HepG2 (cell line): ENCODE results near the gene ADAR. TPM values are rescaled to one million over a fixed set of nuclear protein-coding genes. Genes with fewer than 3 reads are reported as not detected.

Experiments used
- ARID4A ChIP-seq: sonication (generic); formaldehyde crosslinking; IDR thresholded peaks from 2 replicates; pipeline ENCODE4 v1.5.0; 2020; ENCODE audit warnings: mild to moderate bottlenecking, missing genetic modification reagents, borderline replicate concordance
- DPF2 ChIP-seq: sonication (generic); formaldehyde crosslinking; IDR thresholded peaks from 2 replicates; pipeline ENCODE4 v1.4.0; 2020; ENCODE audit warnings: mild to moderate bottlenecking, low read depth, missing genetic modification reagents, borderline replicate concordance
- IRF9 ChIP-seq: sonication (generic); formaldehyde crosslinking; IDR thresholded peaks from 2 replicates; pipeline ENCODE4 v1.8.0; 2022; ENCODE audit warnings: missing genetic modification reagents, mild to moderate bottlenecking, borderline replicate concordance
- ISL2 ChIP-seq: sonication (generic); formaldehyde crosslinking; IDR thresholded peaks from 2 replicates; pipeline ENCODE4 v1.5.0; 2020; ENCODE audit warnings: missing genetic modification reagents
- KLF6 ChIP-seq: IDR thresholded peaks from 2 replicates; pipeline ENCODE4 v1.8.0; 2016; ENCODE audit warnings: missing biosample characterization, missing genetic modification reagents
- ZBTB37 ChIP-seq: sonication (generic); formaldehyde crosslinking; IDR thresholded peaks from 2 replicates; pipeline ENCODE4 v1.4.0; 2020; ENCODE audit warnings: mild to moderate bottlenecking, missing genetic modification reagents
- ZBTB49 ChIP-seq: sonication (generic); formaldehyde crosslinking; IDR thresholded peaks from 2 replicates; pipeline ENCODE4 v1.4.0; 2020; ENCODE audit warnings: missing genetic modification reagents, borderline replicate concordance
- ZBTB8A ChIP-seq: sonication (generic); formaldehyde crosslinking; IDR thresholded peaks from 2 replicates; pipeline ENCODE4 v1.4.0; 2020; ENCODE audit warnings: mild to moderate bottlenecking, low read depth, missing genetic modification reagents, borderline replicate concordance
- ZNF317 ChIP-seq: sonication (generic); formaldehyde crosslinking; IDR thresholded peaks from 2 replicates; pipeline ENCODE4 v1.5.0; 2020; ENCODE audit warnings: mild to moderate bottlenecking, missing genetic modification reagents
- ZNF530 ChIP-seq: sonication (generic); formaldehyde crosslinking; IDR thresholded peaks from 2 replicates; pipeline ENCODE4 v1.5.0; 2020; ENCODE audit warnings: low read depth, mild to moderate bottlenecking, missing genetic modification reagents
- ZNF607 ChIP-seq: sonication (generic); formaldehyde crosslinking; IDR thresholded peaks from 2 replicates; pipeline ENCODE4 v1.5.1; 2020; ENCODE audit warnings: missing genetic modification reagents, mild to moderate bottlenecking, borderline replicate concordance
- ZNF784 ChIP-seq: sonication (generic); formaldehyde crosslinking; IDR thresholded peaks from 2 replicates; pipeline ENCODE4 v1.5.1; 2020; ENCODE audit warnings: missing genetic modification reagents, mild to moderate bottlenecking, borderline replicate concordance
- ZNF800 ChIP-seq: sonication (generic); formaldehyde crosslinking; IDR thresholded peaks from 2 replicates; pipeline ENCODE4 v1.4.0; 2020; ENCODE audit warnings: missing genetic modification reagents
- polyA plus RNA-seq, 8 experiments: library from polyadenylated mRNA; depleted of rRNA in 3 of 8; stranded (reverse) in 7 of 8; unstranded in 1 of 8; fragments of >200 nt; fragmentation: Illumina TruSeq in 4 of 8; extraction: Trizol in 4 of 8; gene quantifications; 2 replicates each; pipeline versions ENCODE4 v1.2.1 to v1.2.3, GENCODE V29; 2011 to 2016; ENCODE audit warnings: low read depth in 4 of 8, missing spikeins in 1 of 8, mixed read lengths in 1 of 8; ENCODE audit not compliant: insufficient read depth in 1 of 8
- total RNA-seq, 5 experiments: library from RNA; depleted of rRNA; stranded (reverse); fragments of >200 nt; fragmentation: Illumina TruSeq; extraction: Trizol; gene quantifications; 2 replicates each; pipeline ENCODE4 v1.2.3, GENCODE V29; 2016; ENCODE audit warnings: low read depth in 1 of 5

The ADAR gene
- total and polyA plus RNA-seq, 2 of the 13 experiments (the other 11 are each of a cell fraction or from before 2014, with no cell fraction given) = 70.8 to 86.2 TPM

GRCh38 chr1:154627257-154628120, 19.5 kb upstream of the ADAR start (continued):
- TF ChIP-seq ARID4A (CRISPR knock-in tag) (peak; percentile 81), ZNF800 (no peak; the same call in 1 of the 2 replicates), ZNF784 (CRISPR knock-in tag) (no peak), ISL2 (no peak), KLF6 (CRISPR knock-in tag) (peak; percentile 49), ZNF530 (CRISPR knock-in tag) (no peak), ZNF317 (CRISPR knock-in tag) (peak; percentile 56), IRF9 (peak; percentile 68; the same call in 1 of the 2 replicates), DPF2 (CRISPR knock-in tag) (no peak), ZNF607 (CRISPR knock-in tag) (no peak), ZBTB37 (CRISPR knock-in tag) (no peak), ZBTB49 (CRISPR knock-in tag) (no peak), ZBTB8A (CRISPR knock-in tag) (0 out of 2 replicates have a peak, but pooled peaks have one; percentile 64)
